Naive thymus-derived CD4-positive, alpha-beta T cell (primary cell): ENCODE measurements around the gene VPS11. TPM values are rescaled to one million over a fixed set of nuclear protein-coding genes. Genes with fewer than 3 reads are reported as not detected.

Experiments
- ATAC-seq: fragments of 150-1000 bp; cut with Tn5 transposase; 2 replicates; pipeline ENCODE4 v1.10.0; 2021; ENCODE audit warnings: mild to moderate bottlenecking, moderate library complexity
- CTCF ChIA-PET: fragments of 350-600 bp; sonication (Branson Sonifier 250); formaldehyde crosslinking; loops from one replicate; lab custom pipeline; 2021; ENCODE audit warnings: antibody characterized with exemption; lab: Charles Lee
- POLR2A ChIA-PET: fragments of 350-600 bp; sonication (Branson Sonifier 250); formaldehyde crosslinking; loops from one replicate; lab custom pipeline; 2021; ENCODE audit warnings: antibody characterized with exemption, inconsistent platforms; lab: Charles Lee
- DNase-seq, 9 donors: peaks; one replicate each; pipeline versions ENCODE4 v3.0.0 to v3.0.0-alpha.2; 2020 to 2022; ENCODE audit warnings: mixed read lengths in 1 of 9
- H3K27ac ChIP-seq: one replicate; pipeline ENCODE4 v1.7.0; 2013; ENCODE audit warnings: mild to moderate bottlenecking, low read depth, low read length, moderate library complexity
- H3K27me3 ChIP-seq, 2 donors: one replicate each; pipeline ENCODE4 v1.7.0; 2013; ENCODE audit warnings: low read length in 2 of 2, mild to moderate bottlenecking in 2 of 2, moderate library complexity in 2 of 2; ENCODE audit not compliant: control insufficient read depth in 2 of 2, insufficient read depth in 2 of 2
- H3K36me3 ChIP-seq, 3 experiments: 1 replicate in 2 of 3; 2 replicates in 1 of 3; pipeline ENCODE4 v1.7.0; 2013; ENCODE audit warnings: low read length in 3 of 3, mild to moderate bottlenecking in 3 of 3, moderate library complexity in 1 of 3; ENCODE audit not compliant: insufficient read depth in 3 of 3, control insufficient read depth in 2 of 3
- H3K4me1 ChIP-seq, 2 donors: one replicate each; pipeline ENCODE4 v1.7.0; 2013; ENCODE audit warnings: low read length in 2 of 2, mild to moderate bottlenecking in 2 of 2, moderate library complexity in 1 of 2; ENCODE audit not compliant: control insufficient read depth in 2 of 2, insufficient read depth in 2 of 2
- H3K4me3 ChIP-seq: 2 replicates; pipeline ENCODE4 v1.7.0; 2013; ENCODE audit warnings: mild to moderate bottlenecking, low read length
- H3K9me3 ChIP-seq, 3 experiments: 1 replicate in 2 of 3; 2 replicates in 1 of 3; pipeline ENCODE4 v1.7.0; 2013; ENCODE audit warnings: low read length in 3 of 3; ENCODE audit not compliant: control insufficient read depth in 2 of 3
- H3K27ac Mint-ChIP-seq, 9 donors: one replicate each; pipeline ENCODE4 v1.8.0; 2020 to 2022; ENCODE audit warnings: mixed read lengths in 9 of 9, mild to moderate bottlenecking in 8 of 9, moderate library complexity in 5 of 9, inconsistent platforms in 2 of 9
- H3K27me3 Mint-ChIP-seq, 5 donors: one replicate each; pipeline ENCODE4 v1.8.0; 2021 to 2022; ENCODE audit warnings: mixed read lengths in 5 of 5, mild to moderate bottlenecking in 1 of 5
- H3K36me3 Mint-ChIP-seq, 5 donors: one replicate each; pipeline ENCODE4 v1.8.0; 2020 to 2022; ENCODE audit warnings: mixed read lengths in 5 of 5, mild to moderate bottlenecking in 3 of 5, inconsistent platforms in 1 of 5
- H3K4me1 Mint-ChIP-seq, 7 donors: one replicate each; pipeline ENCODE4 v1.8.0; 2020 to 2022; ENCODE audit warnings: mixed read lengths in 7 of 7, mild to moderate bottlenecking in 3 of 7, inconsistent platforms in 1 of 7
- H3K4me3 Mint-ChIP-seq, 10 donors: one replicate each; pipeline ENCODE4 v1.8.0; 2020 to 2022; ENCODE audit warnings: mild to moderate bottlenecking in 10 of 10, mixed read lengths in 10 of 10, moderate library complexity in 6 of 10, inconsistent platforms in 2 of 10
- H3K9me3 Mint-ChIP-seq, 11 donors: one replicate each; pipeline ENCODE4 v1.8.0; 2020 to 2022; ENCODE audit warnings: mixed read lengths in 11 of 11, mild to moderate bottlenecking in 4 of 11, inconsistent platforms in 1 of 11, moderate library complexity in 1 of 11
- intact Hi-C, 2 donors: fragments of 100-400 bp; cut with micrococcal nuclease; formaldehyde crosslinking; loops; one replicate each; pipeline ENCODE4 v1.15.1; 2023
- polyA plus RNA-seq, 2 donors: library from polyadenylated mRNA; unstranded; fragments of 300-500 nt; fragmentation: Illumina TruSeq; gene quantifications; one replicate each; pipeline ENCODE4 v1.2.3, GENCODE V29; 2021
- total RNA-seq, 6 experiments: library from RNA in 5 of 6; stranded (reverse) in 5 of 6; gene quantifications; 1 replicate in 5 of 6; 2 replicates in 1 of 6; pipeline ENCODE4 v1.2.3 and lab custom pipeline; 2021 to 2026

The VPS11 gene
- total and polyA plus RNA-seq, 7 experiments from 2014 or later, result 39.0 to 73.9 (median 57.1) TPM

- no peaks in the 10 kb centered on the region for H3K9me3 ChIP-seq
- Mint-ChIP-seq H3K9me3 (no peaks in the 10 kb centered on the region), H3K27ac (peak overlapping the region; percentile 86 to 98 (median 97)), H3K27me3 (no peaks in the 10 kb centered on the region), H3K4me1 (peaks cover 34 to 63% (median 45%) of the 10 kb centered on the region in 7 donors), H3K36me3 (peaks cover 12 to 48% (median 24%) of the 10 kb centered on the region in 5 donors), H3K4me3 (peak overlapping the region; percentile 75 to 88 (median 84))
- no peaks in the 10 kb centered on the region for H3K27me3 ChIP-seq
- POLR2A ChIA-PET, result interaction anchor here (0.8 to 16.1 kb wide), 10 partner anchors 15 to 558 kb away, joined by 3 to 435 read pairs (median 4); partner anchors contain the start of genes C2CD2L, DPAGT1, HMBS and NLRX1
- H3K27ac ChIP-seq, result peak overlapping the region; percentile 81
- intact Hi-C loops, result loop anchor here in 1 of 2 donors (1.0 kb wide), 1 partner anchor 8 kb away; the partner anchor contains the start of gene C2CD2L
- ATAC-seq (peak; percentile 80), DNase-seq (peak in 7 of 9 donors; percentile 57 to 75 (median 72))
- CTCF ChIA-PET, result interaction anchor here (0.5 to 2.6 kb wide), 6 partner anchors 9 to 240 kb away, joined by 3 to 13 read pairs (median 4); partner anchors contain the start of genes C2CD2L and DPAGT1
- peak overlapping the region; percentile 31 for H3K4me3 ChIP-seq
- H3K36me3 ChIP-seq, result peaks cover 9 to 49% (median 21%) of the 10 kb centered on the region in 3 experiments
- peaks cover 3 to 32% of the 10 kb centered on the region in 2 donors for H3K4me1 ChIP-seq
Observed at GRCh38 chr11:119115484-119116234, 48.0 kb downstream of the VPS11 start.

GRCh38 chr11:119116235-119116594 lies 48.6 kb downstream of the VPS11 start:
- H3K36me3 Mint-ChIP-seq, result peaks cover 12 to 46% (median 21%) of the 10 kb centered on the region in 5 donors
- H3K4me1 Mint-ChIP-seq, result peaks cover 36 to 65% (median 50%) of the 10 kb centered on the region in 7 donors
- Histone ChIP-seq H3K9me3 (no peaks in the 10 kb centered on the region), H3K27ac (peak overlapping the region; percentile 81), H3K4me3 (peak overlapping the region; percentile 31), H3K4me1 (peaks cover 5 to 35% of the 10 kb centered on the region in 2 donors), H3K36me3 (peaks cover 5 to 43% (median 16%) of the 10 kb centered on the region in 3 experiments), H3K27me3 (no peaks in the 10 kb centered on the region)
- H3K4me3 Mint-ChIP-seq, result peak overlapping the region; percentile 75 to 88 (median 84)
- ChIA-PET POLR2A (interaction anchor here (0.8 to 16.1 kb wide), 9 partner anchors 16 to 559 kb away, joined by 3 to 435 read pairs (median 5); partner anchors contain the start of genes C2CD2L, DPAGT1, HMBS and NLRX1), CTCF (interaction anchor here (0.7 to 2.6 kb wide), 4 partner anchors 10 to 168 kb away, joined by 4 to 13 read pairs (median 7); partner anchors contain the start of genes C2CD2L and DPAGT1)
- H3K27me3 Mint-ChIP-seq, result no peaks in the 10 kb centered on the region
- no peaks in the 10 kb centered on the region for H3K9me3 Mint-ChIP-seq
- H3K27ac Mint-ChIP-seq, result peak overlapping the region; percentile 86 to 98 (median 97)
- no peak for DNase-seq
- no peak for ATAC-seq
- intact Hi-C loops, result no loop called here

- ChIA-PET CTCF (interaction anchor here (0.7 to 2.6 kb wide), 4 partner anchors 10 to 168 kb away, joined by 4 to 13 read pairs (median 7); partner anchors contain the start of genes C2CD2L and DPAGT1), POLR2A (interaction anchor here (1.0 to 16.1 kb wide), 6 partner anchors 16 to 207 kb away, joined by 3 to 435 read pairs (median 6); partner anchors contain the start of genes C2CD2L, DPAGT1, HMBS and RPS25)
- intact Hi-C loops, result no loop called here
- Histone ChIP-seq H3K4me1 (peaks cover 5 to 35% of the 10 kb centered on the region in 2 donors), H3K4me3 (no peak overlapping the region), H3K27me3 (no peaks in the 10 kb centered on the region), H3K27ac (peak overlapping the region; percentile 81), H3K36me3 (peaks cover 1 to 41% (median 13%) of the 10 kb centered on the region in 3 experiments), H3K9me3 (no peaks in the 10 kb centered on the region)
- no peaks in the 10 kb centered on the region for H3K27me3 Mint-ChIP-seq
- H3K9me3 Mint-ChIP-seq, result no peaks in the 10 kb centered on the region
- no peak for DNase-seq
- H3K4me3 Mint-ChIP-seq, result peak overlapping the region in 9 of 10 donors; percentile 19 to 82 (median 33)
- ATAC-seq, result no peak
- peaks cover 8 to 43% (median 18%) of the 10 kb centered on the region in 5 donors for H3K36me3 Mint-ChIP-seq
- peaks cover 35 to 62% (median 49%) of the 10 kb centered on the region in 7 donors for H3K4me1 Mint-ChIP-seq
- H3K27ac Mint-ChIP-seq, result peak overlapping the region; percentile 71 to 98 (median 96)
Observed at GRCh38 chr11:119116601-119117000, 49.0 kb downstream of the VPS11 start.

GRCh38 chr11:119117004-119117706 lies 49.5 kb downstream of the VPS11 start:
- Histone ChIP-seq H3K4me1 (peaks cover 9 to 38% of the 10 kb centered on the region in 2 donors), H3K36me3 (peaks cover 0 to 37% (median 8%) of the 10 kb centered on the region in 3 experiments), H3K4me3 (no peak overlapping the region), H3K9me3 (no peaks in the 10 kb centered on the region), H3K27ac (peak overlapping the region; percentile 81), H3K27me3 (no peaks in the 10 kb centered on the region)
- Mint-ChIP-seq H3K36me3 (peaks cover 5 to 39% (median 14%) of the 10 kb centered on the region in 5 donors), H3K27me3 (no peaks in the 10 kb centered on the region), H3K4me3 (peak overlapping the region in 7 of 10 donors; percentile 10 to 81 (median 19)), H3K9me3 (no peaks in the 10 kb centered on the region), H3K4me1 (peaks cover 36 to 61% (median 49%) of the 10 kb centered on the region in 7 donors), H3K27ac (peak overlapping the region; percentile 39 to 98 (median 88))
- CTCF ChIA-PET, result interaction anchor here (1.5 to 2.6 kb wide), 3 partner anchors 11 to 17 kb away, joined by 4 to 13 read pairs (median 9); partner anchors contain the start of genes C2CD2L and DPAGT1
- DNase-seq (no peak), ATAC-seq (no peak)
- POLR2A ChIA-PET, result interaction anchor here (1.0 to 16.1 kb wide), 4 partner anchors 17 to 207 kb away, joined by 3 to 435 read pairs (median 6); partner anchors contain the start of genes C2CD2L, DPAGT1, RPS25 and TRAPPC4
- intact Hi-C loops, result no loop called here

GRCh38 chr11:119118227-119118626 lies 50.6 kb downstream of the VPS11 start:
- H3K27me3 Mint-ChIP-seq, result no peaks in the 10 kb centered on the region
- intact Hi-C loops, result no loop called here

More at GRCh38 chr11:119118227-119118626, 50.6 kb downstream of the VPS11 start:
- POLR2A ChIA-PET, result interaction anchor here (0.6 to 16.1 kb wide), 5 partner anchors 18 to 670 kb away, joined by 3 to 435 read pairs (median 3); partner anchors contain the start of genes C2CD2L, DPAGT1 and VPS11
- CTCF ChIA-PET, result interaction anchor here (1.9 kb wide), 1 partner anchor 16 kb away, joined by 9 read pairs; the partner anchor contains the start of gene DPAGT1
- Mint-ChIP-seq H3K27ac (peak overlapping the region in 1 of 9 donors; percentile 43), H3K9me3 (no peaks in the 10 kb centered on the region), H3K4me3 (peak overlapping the region in 1 of 10 donors; percentile 41), H3K36me3 (peaks cover 5 to 35% (median 15%) of the 10 kb centered on the region in 5 donors), H3K4me1 (peaks cover 42 to 67% (median 57%) of the 10 kb centered on the region in 7 donors)
- H3K27ac ChIP-seq, result no peak overlapping the region
- H3K9me3 ChIP-seq, result no peaks in the 10 kb centered on the region
- H3K4me1 ChIP-seq, result peaks cover 17 to 43% of the 10 kb centered on the region in 2 donors
- DNase-seq (no peak), ATAC-seq (no peak)
- H3K27me3 ChIP-seq, result no peaks in the 10 kb centered on the region
- H3K36me3 ChIP-seq, result peaks cover 0 to 27% (median under 1%) of the 10 kb centered on the region in 3 experiments
- H3K4me3 ChIP-seq, result no peak overlapping the region
